Measurements from ENCODE around the gene FBXW11.

Gene FBXW11

DNA sequence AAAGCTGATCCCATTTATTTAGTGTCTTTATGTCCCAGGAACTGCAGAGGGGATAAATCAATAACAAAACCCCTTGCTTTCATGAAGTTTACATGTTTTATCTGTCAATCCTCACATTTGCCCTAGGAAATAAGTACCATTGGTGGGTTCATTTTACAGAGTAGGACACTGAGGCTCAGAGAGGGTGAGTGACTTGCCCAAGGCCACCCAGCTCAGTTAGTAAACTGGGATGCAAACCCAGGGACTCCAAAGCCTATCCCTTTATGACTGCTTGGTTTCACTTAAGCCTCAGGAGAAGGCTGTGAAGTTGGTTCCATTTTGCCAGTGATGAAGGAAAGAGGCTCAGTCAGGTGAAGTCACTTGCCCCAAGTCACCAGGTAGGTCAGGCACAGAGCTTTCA, 168.9 kb downstream of the FBXW11 start:
- FAIRE-seq = no peak

DNA sequence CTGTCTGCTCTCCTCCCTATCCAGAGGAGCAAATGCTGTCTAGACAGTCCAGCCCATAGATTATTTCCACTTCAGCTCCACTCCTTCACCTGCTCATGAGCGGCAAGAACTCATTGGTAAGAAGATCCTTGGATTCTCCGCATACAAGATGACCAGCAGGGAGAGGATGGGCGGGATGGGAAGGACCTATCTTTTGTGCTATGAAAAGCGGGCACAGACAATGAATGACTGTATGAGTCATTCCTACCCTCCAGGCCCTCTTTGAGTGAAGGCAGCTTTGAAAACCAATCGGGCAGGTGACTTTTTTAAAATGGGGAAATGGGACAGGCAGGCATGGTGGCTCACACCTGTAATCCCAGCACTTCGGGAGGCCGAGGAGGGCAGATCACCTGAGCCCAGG, 171.4 kb downstream of the FBXW11 start:
- no peak for FAIRE-seq

DNA sequence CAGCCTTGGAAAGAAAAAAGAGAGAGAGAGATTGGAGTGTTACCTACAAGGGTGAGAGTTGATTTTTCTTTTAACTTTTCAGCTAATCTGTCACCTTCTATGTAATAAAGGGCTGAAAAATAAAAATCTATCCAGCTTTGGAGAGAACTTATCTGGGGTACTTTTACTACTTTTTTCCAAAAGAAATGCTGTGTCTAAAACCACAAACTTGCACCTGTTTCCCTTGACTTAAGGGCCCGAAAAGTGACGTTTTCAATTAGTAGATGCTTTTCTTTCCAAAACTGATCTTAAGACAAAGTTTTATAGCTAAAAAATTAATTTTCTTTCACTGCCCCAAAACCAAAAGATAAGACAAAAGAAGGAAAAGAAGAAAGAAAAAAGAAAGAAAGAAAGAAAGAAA, 172.0 kb downstream of the FBXW11 start:
- no peak for FAIRE-seq

DNA sequence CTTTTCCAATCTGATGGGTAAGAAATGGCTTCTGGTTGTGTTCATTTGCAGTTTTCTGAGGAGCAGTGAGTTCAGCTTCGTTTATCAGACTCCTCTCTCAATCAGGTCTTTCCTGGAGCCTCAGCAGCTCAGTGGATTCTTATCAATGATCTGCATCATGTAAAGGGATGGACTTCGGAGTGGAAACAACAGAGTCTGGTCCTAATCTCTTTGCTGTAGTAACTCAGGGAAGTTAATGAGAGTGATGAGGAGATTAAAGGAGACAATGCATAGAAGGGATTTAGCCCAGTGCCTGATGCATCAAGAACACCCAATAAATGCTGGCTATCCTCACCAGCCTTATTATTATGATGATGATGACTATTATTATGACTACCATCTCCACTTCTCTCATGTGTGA, 173.7 kb downstream of the FBXW11 start:
- no peak for FAIRE-seq

DNA sequence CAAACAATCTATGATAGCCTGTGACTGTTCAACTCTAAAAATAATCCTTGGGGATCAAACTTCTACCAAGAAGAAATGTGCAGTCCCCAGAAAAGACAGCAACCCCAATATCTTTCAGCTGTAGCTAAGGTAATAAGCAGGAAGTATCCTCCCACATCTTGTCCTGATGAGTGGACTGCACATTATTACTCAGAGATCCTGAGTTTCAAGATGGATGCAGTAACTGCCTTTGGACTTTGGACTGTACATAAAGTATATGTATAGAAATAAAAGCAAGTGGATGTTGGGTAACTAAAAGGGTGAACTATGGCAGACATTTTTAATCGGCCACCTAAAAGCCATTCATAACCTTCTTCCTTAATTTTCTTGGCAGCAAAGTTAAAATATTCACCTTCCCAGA, 175.8 kb downstream of the FBXW11 start:
- FAIRE-seq = no peak

DNA sequence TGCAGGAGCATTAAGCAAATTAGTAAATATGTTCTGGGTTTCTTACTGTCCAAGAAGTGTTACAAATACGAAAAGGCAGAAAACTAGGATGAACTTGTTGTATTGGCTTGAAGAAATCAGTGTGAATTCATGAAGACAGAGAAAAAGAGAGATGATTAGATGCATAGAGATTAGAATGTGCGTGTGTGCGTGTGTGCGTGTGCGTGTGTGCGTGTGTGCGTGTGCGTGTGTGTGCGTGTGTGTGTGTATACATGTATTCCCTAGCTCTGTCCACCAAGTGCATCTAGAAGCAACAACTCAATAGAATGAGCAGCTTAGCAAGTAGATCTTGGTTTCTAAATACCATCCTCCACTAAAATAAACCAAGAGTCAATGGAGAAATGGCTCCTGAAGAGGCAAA, 179.3 kb downstream of the FBXW11 start:
- no peak for FAIRE-seq

DNA sequence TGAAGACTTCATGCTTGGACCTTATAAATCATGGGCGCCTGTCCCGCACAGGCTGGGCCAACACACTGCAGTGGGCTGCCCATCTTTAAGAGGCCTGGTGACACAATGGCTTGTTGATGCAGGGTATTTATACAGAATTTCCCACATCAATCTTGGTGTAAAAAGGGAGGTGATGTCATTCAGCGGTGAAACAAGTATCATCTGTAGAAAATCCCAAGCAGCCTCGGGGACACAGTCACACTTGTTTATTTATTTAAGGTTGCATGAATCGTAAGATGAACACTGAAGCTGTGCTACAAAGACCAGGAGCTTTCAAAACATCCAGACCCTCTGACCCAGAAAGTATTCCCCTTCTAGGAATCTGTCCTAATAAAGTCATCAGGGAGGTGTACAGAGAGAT, 180.3 kb downstream of the FBXW11 start:
- no peak for FAIRE-seq

DNA sequence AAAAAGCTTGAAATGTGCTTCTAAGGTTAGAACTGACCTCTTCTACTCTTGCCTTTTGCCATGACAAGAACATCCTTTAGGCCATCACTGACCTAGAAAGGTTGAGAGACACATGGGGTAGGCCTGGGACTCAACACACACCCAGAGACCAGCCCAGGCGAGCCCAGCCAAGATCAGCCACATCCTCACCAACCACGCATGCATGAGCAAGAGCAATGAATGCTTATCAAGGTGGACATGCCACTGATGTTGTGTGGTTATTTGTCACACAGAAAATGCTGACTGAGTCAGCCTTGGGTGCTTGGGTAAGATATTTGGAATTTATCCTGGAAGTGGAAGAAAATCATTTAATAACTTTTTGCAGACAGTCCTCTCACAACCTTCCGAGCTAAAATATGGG, 181.4 kb downstream of the FBXW11 start:
- FAIRE-seq = no peak

DNA sequence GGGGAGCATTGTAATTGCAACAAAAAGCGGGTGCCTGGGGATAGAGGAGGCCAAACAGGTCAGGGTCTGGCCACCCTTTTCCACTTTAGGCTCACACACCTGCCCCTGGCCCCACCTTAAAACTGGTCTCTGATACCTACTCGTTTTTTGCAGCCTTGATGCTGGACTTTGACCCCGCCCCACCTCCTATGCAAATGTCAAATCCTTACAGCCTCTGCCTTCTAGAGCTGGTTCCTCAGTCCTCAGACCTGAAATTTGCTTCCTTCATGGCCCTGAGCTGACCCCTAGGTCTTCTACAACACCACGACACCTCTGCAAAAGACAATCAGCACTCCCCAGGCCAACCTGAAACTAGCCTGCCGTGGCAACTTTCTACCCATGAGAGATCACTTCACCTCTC, 183.2 kb downstream of the FBXW11 start:
- no peak for FAIRE-seq

DNA sequence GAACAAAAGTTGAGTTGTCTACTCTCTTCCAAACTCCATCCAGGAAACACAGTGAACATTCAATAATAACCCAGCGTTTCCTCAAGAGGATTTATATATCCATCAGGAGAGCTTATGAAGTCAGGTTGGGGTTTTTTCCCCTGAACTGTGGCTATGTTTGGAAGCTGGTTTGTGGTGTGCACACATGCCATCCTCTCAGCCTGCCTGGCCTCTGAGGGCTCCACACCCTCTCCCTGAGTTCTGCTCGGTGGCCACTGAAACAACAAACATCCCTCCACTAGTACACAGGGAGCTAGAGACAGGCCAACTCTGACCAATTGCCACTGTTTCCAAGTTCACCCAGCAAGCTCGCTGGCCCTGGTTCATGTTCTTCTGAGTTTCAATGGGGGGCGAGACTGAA, 185.2 kb downstream of the FBXW11 start:
- no peak for FAIRE-seq

DNA sequence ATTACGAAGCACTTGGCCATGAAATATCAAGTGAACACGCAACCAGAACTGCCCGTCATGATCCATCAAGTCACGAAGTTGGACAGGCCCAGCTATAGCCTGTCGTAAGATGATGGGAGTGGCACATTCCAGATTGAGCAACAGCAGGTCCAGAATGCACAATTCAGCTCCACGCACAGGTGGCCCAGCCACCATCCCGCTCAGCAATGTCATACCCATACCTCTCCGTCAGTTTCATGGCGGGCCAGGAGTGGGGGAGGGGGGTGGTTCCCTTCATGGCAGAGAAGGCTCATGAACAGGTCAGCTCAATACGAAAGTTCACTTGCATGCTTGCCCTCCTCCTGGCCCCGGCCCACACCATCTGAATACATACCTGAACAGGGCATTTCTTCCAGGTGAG, 185.9 kb downstream of the FBXW11 start:
- no peak for FAIRE-seq

DNA sequence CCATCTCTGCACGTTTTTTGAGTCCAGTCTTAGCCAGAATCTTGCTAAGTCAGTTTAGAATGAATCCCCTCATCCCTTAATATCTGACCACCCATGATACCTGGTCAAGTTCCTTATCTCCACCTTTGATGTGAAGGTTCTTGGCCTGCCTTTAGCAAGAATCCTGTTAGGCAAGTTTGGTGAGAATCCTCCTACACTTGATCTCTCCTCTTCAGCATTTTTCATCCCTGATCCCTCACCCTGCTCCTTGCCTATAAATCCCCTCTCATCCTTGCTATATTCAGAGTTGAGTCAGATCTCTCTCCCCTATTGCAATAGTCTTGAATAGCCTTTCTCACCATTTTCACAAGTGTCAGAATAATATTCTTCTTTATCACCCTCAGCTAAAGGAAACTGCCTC, 189.8 kb downstream of the FBXW11 start:
- FAIRE-seq = no peak

DNA sequence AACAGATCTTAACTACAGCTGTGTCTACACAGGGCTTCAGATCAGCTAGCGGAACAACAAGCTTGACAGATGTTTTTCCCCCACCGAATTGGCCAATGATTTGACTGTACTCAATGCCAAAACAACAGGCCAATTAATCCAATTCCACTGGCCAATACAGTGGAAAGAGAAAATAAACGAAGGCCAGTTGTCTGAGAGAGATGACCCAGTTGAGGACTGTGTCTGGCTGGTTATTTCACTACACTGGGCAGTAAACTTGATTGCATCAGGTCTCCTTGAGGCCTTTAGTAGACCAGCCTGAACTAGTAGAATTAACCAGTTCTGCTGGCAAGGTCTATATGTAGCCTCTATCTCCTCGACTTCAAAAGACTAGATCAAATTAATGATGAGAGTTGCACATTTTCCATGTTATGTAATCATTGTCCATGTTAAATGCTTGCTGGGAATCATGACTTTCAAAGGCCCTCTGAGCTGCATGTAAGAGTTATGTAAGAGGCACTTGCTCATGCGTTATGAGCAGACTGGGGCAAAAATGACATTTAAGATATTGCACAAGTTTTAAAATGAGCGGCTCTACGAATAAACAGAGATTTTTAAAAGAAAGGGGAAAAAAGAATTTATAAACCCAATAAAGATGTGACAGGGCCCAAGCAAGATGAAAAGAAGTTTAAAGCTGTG, 192.5 kb downstream of the FBXW11 start:
- FAIRE-seq = no peak

DNA sequence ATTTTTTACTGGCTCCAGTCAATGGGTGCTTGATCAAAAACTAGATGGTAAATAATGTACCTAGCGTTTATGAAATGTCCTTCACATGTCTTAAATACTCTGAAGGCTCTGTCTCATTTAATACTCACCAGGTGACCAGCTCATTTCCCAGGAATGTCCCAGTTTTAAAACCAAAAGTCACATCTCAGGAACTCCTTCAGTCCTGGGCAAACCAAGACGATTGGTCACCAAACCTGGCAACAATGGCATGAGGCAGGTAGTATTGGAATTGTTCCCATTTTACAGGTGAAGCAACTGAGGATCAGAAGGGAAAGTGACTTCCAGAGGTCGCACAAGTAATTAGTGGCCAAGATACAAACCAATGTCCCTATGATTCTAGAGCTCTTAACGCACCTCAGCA, 193.2 kb downstream of the FBXW11 start:
- no peak for FAIRE-seq

Measured in TTC549 (cell line).